ENCODE data around the gene ARAF. TPM values are rescaled to one million over a fixed set of nuclear protein-coding genes. Genes with fewer than 3 reads are reported as not detected.

Gene ARAF
- total RNA-seq, 1 experiment from 2014 or later = 60.0 TPM

- Histone ChIP-seq H3K9me3 (ENCODE audit: low read depth, low read length, poor library complexity, severe bottlenecking) (peaks cover 14% of the 10 kb centered on the region), H3K4me3 (ENCODE audit: low read depth, low read length, poor library complexity, severe bottlenecking) (no peak overlapping the region), H3K27ac (ENCODE audit: low read depth, low read length, poor library complexity, severe bottlenecking) (no peak overlapping the region), H3K4me1 (ENCODE audit: insufficient read depth, low read length, poor library complexity, severe bottlenecking) (no peaks in the 10 kb centered on the region), H3K27me3 (replicated peaks; ENCODE audit: insufficient read depth, low read depth, low read length, poor library complexity) (no peaks in the 10 kb centered on the region), H3K36me3 (ENCODE audit: insufficient read depth, low read length, poor library complexity, severe bottlenecking) (no peaks in the 10 kb centered on the region)
- ChIA-PET POLR2A (ENCODE audit: low non-redundant PET) (no interaction called here), CTCF (no interaction called here)
- no TSS peak for BruUV-seq (replicated peaks)
- intact Hi-C loops (cut with micrococcal nuclease; ENCODE audit: unreplicated experiment) = no loop called here
- no peak for DNase-seq (ENCODE audit: low spot score)
- TF ChIP-seq EZH2 (IDR thresholded peaks at IDR 0.05; ENCODE audit: borderline replicate concordance, low read depth, low read length, poor library complexity, severe bottlenecking) = no peak
- no peak for TF ChIP-seq CTCF (conservative IDR thresholded peaks at IDR 0.05; ENCODE audit: low read depth, low read length)
Observed at GRCh38 chrX:47593522-47593921, 32.5 kb downstream of the ARAF start.

GRCh38 chrX:47595716-47596251, 34.8 kb downstream of the ARAF start:
- no peak overlapping the region for H3K4me3 ChIP-seq (ENCODE audit: low read depth, low read length, poor library complexity, severe bottlenecking)
- no TSS peak for BruUV-seq (replicated peaks)
- no peak for DNase-seq (ENCODE audit: low spot score)
- ChIA-PET POLR2A (ENCODE audit: low non-redundant PET) (no interaction called here), CTCF (no interaction called here)
- no peaks in the 10 kb centered on the region for H3K36me3 ChIP-seq (ENCODE audit: insufficient read depth, low read length, poor library complexity, severe bottlenecking)
- peaks cover 14% of the 10 kb centered on the region for H3K9me3 ChIP-seq (ENCODE audit: low read depth, low read length, poor library complexity, severe bottlenecking)
- TF ChIP-seq EZH2 (IDR thresholded peaks at IDR 0.05; ENCODE audit: borderline replicate concordance, low read depth, low read length, poor library complexity, severe bottlenecking) = no peak
- TF ChIP-seq CTCF (conservative IDR thresholded peaks at IDR 0.05; ENCODE audit: low read depth, low read length) = no peak
- H3K4me1 ChIP-seq (ENCODE audit: insufficient read depth, low read length, poor library complexity, severe bottlenecking) = no peaks in the 10 kb centered on the region
- intact Hi-C loops (cut with micrococcal nuclease; ENCODE audit: unreplicated experiment) = no loop called here
- no peak overlapping the region for H3K27ac ChIP-seq (ENCODE audit: low read depth, low read length, poor library complexity, severe bottlenecking)
- H3K27me3 ChIP-seq (replicated peaks; ENCODE audit: insufficient read depth, low read depth, low read length, poor library complexity) = no peaks in the 10 kb centered on the region

GRCh38 chrX:47596256-47596655, 35.3 kb downstream of the ARAF start:
- POLR2A ChIA-PET (ENCODE audit: low non-redundant PET) = no interaction called here
- no peak for DNase-seq (ENCODE audit: low spot score)

More at GRCh38 chrX:47596256-47596655, 35.3 kb downstream of the ARAF start:
- H3K9me3 ChIP-seq (ENCODE audit: low read depth, low read length, poor library complexity, severe bottlenecking) = peaks cover 14% of the 10 kb centered on the region
- no peak for TF ChIP-seq EZH2 (IDR thresholded peaks at IDR 0.05; ENCODE audit: borderline replicate concordance, low read depth, low read length, poor library complexity, severe bottlenecking)
- no peak for TF ChIP-seq CTCF (conservative IDR thresholded peaks at IDR 0.05; ENCODE audit: low read depth, low read length)
- H3K4me1 ChIP-seq (ENCODE audit: insufficient read depth, low read length, poor library complexity, severe bottlenecking) = no peaks in the 10 kb centered on the region
- intact Hi-C loops (cut with micrococcal nuclease; ENCODE audit: unreplicated experiment) = no loop called here
- no peak overlapping the region for H3K27ac ChIP-seq (ENCODE audit: low read depth, low read length, poor library complexity, severe bottlenecking)
- no peaks in the 10 kb centered on the region for H3K36me3 ChIP-seq (ENCODE audit: insufficient read depth, low read length, poor library complexity, severe bottlenecking)
- CTCF ChIA-PET = no interaction called here
- no peak overlapping the region for H3K4me3 ChIP-seq (ENCODE audit: low read depth, low read length, poor library complexity, severe bottlenecking)
- H3K27me3 ChIP-seq (replicated peaks; ENCODE audit: insufficient read depth, low read depth, low read length, poor library complexity) = no peaks in the 10 kb centered on the region
- no TSS peak for BruUV-seq (replicated peaks)
